ENCODE measurements around the gene DBH.

DBH gene

GRCh38 chr9:133627341-133627740, 8.8 kb upstream of the DBH start:
- H3K27ac ChIP-seq: no peak overlapping the region
- DNase-seq (ENCODE audit: low spot score): no peak
- TF ChIP-seq CTCF (conservative IDR thresholded peaks at IDR 0.05; ENCODE audit: low read depth): no peak
- ChIA-PET CTCF (no interaction called here), POLR2A (ENCODE audit: low non-redundant PET) (no interaction called here)

- DNase-seq (ENCODE audit: low spot score): no peak
- CTCF ChIA-PET: no interaction called here
- POLR2A ChIA-PET (ENCODE audit: low non-redundant PET): no interaction called here
- H3K27ac ChIP-seq: no peak overlapping the region
- TF ChIP-seq CTCF (conservative IDR thresholded peaks at IDR 0.05; ENCODE audit: low read depth): no peak
Observed at GRCh38 chr9:133628766-133629165, 7.4 kb upstream of the DBH start.

GRCh38 chr9:133629221-133630110, 6.7 kb upstream of the DBH start:
- ChIA-PET POLR2A (ENCODE audit: low non-redundant PET) (no interaction called here), CTCF (no interaction called here)
- TF ChIP-seq CTCF (conservative IDR thresholded peaks at IDR 0.05; ENCODE audit: low read depth): no peak
- no peak overlapping the region for H3K27ac ChIP-seq
- DNase-seq (ENCODE audit: low spot score): no peak

- H3K27ac ChIP-seq: no peak overlapping the region
- POLR2A ChIA-PET (ENCODE audit: low non-redundant PET): no interaction called here
- CTCF ChIA-PET: interaction anchor here (0.7 kb wide), 1 partner anchor 362 kb away, joined by 3 read pairs; no protein-coding TSS in a partner anchor
- TF ChIP-seq CTCF (conservative IDR thresholded peaks at IDR 0.05; ENCODE audit: low read depth): no peak
- DNase-seq (ENCODE audit: low spot score): no peak
Observed at GRCh38 chr9:133631111-133631510, 5.1 kb upstream of the DBH start.

- no peak for DNase-seq (ENCODE audit: low spot score)
- no peak for TF ChIP-seq CTCF (conservative IDR thresholded peaks at IDR 0.05; ENCODE audit: low read depth)
- no peak overlapping the region for H3K27ac ChIP-seq
- POLR2A ChIA-PET (ENCODE audit: low non-redundant PET): no interaction called here
- CTCF ChIA-PET: interaction anchor here (0.7 kb wide), 1 partner anchor 28 kb away, joined by 4 read pairs; no protein-coding TSS in a partner anchor
Observed at GRCh38 chr9:133632806-133633680, 3.1 kb upstream of the DBH start.

GRCh38 chr9:133633681-133634080, 2.5 kb upstream of the DBH start:
- no peak for TF ChIP-seq CTCF (conservative IDR thresholded peaks at IDR 0.05; ENCODE audit: low read depth)
- POLR2A ChIA-PET (ENCODE audit: low non-redundant PET): no interaction called here
- CTCF ChIA-PET: interaction anchor here (0.6 to 0.7 kb wide), 2 partner anchors 20 to 29 kb away, joined by 4 to 5 read pairs; no protein-coding TSS in a partner anchor
- H3K27ac ChIP-seq: no peak overlapping the region
- DNase-seq (ENCODE audit: low spot score): no peak

Data from RWPE1 (cell line).